Dedifferentiated amniotic fluid mesenchymal stem cell (primary cell): Measurements from ENCODE around the gene PRDM1.

ENCODE experiments used
- DNase-seq: peaks from one replicate; pipeline ENCODE4 v3.0.0-alpha.2; 2016; ENCODE audit errors: extremely low spot score

Gene PRDM1

GRCh38 chr6:106085984-106086813 is at the start of gene PRDM1:
PRDM1 (plus strand) TSS chr6:106086336; CDS start chr6:106086554, 218 bp downstream.
- DNase-seq: no peak

DNA sequence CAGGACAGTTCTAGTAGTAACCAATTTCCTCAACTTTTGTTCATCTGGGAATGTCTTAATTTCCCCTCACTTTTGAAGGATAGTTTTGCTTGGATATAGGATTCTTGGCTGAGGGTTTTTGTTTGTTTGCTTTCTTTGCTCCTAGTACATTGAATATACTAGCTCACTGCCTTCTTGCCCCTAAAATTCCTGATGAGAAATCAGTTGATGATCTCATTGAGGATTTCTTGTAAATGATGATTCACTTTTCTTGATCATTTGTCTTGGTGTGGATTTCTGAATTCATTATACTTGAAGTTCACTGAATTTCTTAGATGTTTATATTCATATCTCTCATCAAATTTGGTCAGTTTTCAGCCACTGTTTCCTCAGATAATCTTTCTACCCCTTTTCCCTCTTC is 49.1 kb upstream of the PRDM1 start:
- no peak for DNase-seq

- no peak for DNase-seq
Observed at GRCh38 chr6:106039897-106040592, 46.1 kb upstream of the PRDM1 start.

DNA sequence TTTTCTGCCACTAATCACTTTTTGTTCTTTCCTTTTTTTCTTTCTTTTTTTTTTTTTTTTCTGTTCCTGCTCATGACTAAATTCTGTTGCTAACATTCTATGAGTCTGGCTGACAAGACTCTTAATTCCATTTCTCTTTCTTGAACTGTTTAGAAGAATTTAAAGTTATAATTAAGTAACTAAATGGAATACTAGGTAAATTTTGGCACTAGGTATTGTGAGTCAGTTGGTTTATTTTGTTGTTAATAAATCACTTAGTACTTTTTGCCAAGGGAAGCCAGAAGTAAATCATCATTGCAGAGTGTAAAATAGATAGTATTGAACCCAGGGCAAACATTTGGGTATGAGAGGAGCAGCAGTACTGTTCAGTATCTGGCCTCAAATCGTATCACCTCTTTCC is 42.0 kb upstream of the PRDM1 start:
- no peak for DNase-seq

DNA sequence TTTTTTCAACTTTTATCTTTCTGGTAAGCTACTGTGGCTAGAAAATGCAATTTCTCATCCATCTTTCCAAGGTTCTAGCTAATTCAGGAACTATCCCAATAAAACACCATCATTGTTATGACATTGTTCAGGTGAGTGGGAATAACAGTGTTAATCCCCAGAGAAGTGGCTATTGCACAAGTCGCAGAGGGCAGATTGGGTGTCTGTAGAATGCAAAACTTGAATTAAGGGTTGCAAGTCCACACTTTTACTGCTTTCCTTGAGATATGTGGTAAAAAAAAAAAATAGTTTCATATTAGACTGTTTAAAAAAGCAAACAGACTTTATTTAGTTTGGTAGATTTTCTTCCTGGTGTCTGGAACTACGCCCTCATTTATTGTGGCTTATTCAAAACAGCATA is 41.1 kb upstream of the PRDM1 start:
- DNase-seq: no peak

DNA sequence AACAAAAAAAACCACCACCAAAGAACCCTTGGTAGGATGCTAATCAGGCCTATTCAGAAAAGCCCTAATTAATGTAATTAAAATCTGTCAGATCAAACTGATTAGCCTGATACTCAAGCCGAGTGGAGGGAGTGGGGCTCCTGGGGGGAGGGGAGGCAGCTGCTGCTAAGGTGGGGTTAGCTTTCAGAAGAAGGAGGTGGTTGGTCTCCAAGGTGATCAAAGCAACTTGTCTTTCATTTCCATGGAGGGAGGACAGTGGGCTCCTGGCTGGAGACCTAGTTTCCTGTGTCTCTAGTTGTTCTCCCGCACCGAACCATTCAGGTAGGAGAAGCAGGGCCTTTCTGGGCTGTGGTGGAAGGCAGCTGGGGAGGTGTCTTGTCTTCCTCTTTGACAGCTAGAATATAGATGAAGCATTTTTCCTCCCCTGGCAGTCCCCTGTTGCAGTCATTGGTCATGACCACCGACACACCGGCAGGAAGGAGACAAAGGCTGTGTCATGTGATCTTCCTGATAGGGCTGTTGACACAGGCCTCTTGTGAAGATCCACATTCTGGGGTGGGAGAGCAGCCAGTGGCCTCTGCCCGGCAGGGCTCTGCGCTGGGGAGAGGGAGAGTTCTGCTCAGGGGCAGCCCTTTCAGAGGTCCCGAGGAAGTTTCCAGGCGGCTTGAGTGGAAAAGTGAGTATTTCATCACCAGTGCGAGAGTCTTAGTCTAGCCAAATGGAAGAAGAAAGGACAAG is 39.9 kb upstream of the PRDM1 start:
- no peak for DNase-seq

GRCh38 chr6:106046854-106047200 is 39.3 kb upstream of the PRDM1 start:
- DNase-seq: no peak

- no peak for DNase-seq
Observed at GRCh38 chr6:106048336-106048735, 37.8 kb upstream of the PRDM1 start.

DNA sequence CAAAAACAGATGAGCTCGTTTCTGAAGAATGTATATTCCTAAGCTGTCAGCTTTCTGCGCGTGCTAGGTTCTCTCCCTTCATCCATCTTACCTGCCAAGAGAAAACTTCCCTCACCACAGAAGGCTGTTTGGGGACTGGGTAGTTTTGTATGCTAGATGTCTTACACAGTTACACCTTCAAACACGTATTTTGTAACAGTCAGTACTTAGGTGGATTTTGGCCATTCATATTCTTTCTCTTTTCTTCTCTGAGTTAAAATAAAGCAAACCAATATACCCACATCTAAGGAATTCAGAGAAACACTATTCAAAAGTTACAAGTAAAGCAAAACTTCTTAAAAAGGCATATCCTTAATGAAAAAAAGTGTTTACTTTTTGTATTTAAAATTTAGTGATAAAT is 35.6 kb upstream of the PRDM1 start:
- DNase-seq: no peak

DNA sequence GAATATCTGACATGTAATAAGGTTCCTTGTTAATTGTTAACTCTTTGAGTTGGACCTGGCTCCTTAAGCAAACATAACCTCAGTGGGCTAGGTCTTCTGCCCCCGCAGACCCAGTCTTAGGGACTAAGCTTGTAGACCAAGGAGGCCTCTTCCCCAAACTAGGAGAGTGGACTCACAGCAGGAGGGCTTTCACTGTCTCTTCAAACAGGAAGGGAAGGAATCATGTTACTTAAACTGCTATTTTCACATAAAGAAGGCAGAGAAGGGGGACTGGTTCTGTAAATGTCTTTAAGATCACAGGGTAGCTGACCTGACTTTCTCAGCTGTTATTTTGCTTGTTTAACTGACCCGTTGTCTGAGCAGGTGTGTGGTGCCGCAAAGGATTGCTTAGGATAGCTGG is 34.9 kb upstream of the PRDM1 start:
- no peak for DNase-seq

DNA sequence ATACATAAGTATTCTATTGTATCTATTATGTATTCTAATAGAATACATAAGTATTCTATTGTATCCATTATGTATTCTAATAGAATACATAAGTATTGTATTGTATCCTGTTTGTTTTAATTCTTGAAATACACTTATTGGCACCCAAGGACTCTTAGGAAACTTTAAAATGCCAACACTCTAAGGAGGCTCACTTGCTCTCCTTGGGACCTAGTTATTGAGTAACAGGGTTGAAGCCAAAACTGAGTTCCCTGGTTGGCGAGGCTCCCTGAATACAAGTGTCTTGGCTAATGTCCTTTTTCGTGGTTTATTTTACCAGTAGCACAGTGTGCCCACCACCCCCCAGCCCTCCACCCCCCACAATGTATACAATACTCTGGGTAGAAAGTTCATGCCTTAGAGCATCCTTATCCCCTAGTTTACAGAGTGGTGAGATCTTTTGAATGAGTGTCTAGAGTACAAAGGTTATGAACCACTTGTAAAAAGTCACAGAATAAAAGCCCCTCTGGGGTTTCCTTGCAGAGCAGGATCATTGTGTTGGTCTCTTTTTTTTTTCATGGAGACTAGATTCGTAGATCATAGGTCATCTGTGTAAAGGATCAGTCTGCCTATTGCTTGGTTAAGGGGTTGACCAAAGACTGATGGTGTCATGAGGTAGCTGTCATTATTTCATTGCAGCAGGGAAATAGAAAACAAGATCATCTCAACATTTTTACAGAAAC is 32.5 kb upstream of the PRDM1 start:
- no peak for DNase-seq

- no peak for DNase-seq
Observed at GRCh38 chr6:106055489-106055888, 30.6 kb upstream of the PRDM1 start.

GRCh38 chr6:106056060-106056745 is 29.9 kb upstream of the PRDM1 start:
- DNase-seq: no peak

DNA sequence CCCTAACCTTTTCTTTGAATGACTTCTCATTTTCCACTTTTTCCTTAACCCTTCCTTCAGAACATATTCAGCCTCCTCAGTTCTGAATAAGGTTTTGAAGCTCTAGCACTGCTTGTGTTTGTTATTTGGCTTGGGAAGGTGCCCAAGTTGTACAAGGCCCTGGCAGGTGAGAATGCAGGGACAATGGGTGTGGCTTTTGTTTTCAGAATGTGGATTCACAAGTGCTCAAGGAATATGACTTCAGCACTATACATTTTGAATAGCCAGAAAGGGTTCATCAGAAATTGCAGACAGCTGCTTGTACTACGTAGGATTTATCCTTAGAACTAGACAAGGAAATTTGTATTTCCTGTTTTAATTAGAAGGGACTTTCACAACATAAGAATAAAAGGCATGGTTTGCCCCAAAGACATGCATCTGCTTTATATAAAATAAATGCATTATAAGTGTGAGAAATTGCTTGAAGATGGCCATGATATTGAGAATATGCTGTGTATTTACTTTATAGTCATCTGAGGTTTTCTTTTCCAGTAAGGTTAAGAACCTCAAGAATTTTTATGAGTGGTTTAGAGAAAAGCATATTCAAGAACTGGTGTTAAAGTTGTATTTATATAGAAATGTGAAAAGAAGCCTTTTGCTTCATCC is 29.3 kb upstream of the PRDM1 start:
- no peak for DNase-seq

DNA sequence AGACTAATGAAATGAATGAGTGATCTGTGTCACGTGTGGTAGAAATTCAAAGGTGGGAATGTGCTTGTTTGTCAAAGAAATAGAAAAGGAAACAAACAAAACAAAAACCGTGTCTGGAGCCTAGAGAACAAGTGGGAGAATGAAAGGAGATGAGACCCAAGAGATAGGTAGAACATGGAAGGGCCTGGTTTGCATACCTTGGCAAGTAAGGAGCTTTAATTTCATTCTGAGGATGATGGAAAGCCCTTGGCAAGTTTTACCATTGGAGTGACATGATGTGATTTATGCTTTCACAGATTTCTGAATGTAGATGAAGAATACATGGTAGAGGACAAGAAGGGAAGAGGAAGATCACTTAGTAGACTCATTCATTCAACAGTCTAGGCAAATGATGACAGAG is 26.8 kb upstream of the PRDM1 start:
- DNase-seq: no peak

DNA sequence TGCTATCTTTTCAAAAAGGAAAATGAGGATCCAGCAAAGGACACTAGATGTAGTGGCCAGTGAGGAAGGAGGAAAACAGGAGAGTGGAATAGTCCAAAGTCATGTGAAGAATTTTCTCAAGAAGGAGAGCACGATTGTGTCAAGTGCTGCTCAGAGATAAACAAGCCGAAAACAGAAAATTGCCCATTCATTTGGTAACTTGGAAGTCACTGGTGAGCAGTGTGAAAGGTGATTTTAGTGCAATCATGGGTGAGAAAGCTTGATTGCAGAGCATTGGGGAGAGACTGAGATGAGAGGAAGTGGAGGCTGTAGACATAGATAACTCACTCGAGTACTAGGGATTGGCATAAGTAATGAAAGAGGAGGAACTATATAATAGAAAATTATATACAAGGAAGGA is 26.0 kb upstream of the PRDM1 start:
- no peak for DNase-seq

GRCh38 chr6:106063448-106063850 is 22.7 kb upstream of the PRDM1 start:
- no peak for DNase-seq

DNA sequence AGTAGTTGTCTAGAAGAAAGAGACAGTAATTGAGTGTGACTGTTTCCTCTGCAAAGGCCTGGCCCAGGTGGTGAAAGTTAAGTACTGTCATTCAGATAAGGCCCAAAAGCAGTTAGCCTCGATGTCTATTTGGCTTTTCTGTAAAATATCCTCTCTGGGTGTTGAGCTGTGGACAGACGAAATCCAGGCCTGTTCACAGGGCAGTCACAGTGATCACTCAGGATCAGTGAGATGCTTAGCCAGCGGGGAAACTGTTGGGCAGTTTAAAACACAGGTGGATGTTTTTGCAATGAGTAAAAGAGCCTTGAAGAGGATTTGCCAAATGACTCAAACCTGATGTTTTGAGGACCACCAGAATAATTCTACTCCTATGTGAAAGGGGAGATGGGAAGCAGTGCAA is 22.0 kb upstream of the PRDM1 start:
- DNase-seq: no peak

- DNase-seq: no peak
Observed at GRCh38 chr6:106064756-106065155, 21.4 kb upstream of the PRDM1 start.

DNA sequence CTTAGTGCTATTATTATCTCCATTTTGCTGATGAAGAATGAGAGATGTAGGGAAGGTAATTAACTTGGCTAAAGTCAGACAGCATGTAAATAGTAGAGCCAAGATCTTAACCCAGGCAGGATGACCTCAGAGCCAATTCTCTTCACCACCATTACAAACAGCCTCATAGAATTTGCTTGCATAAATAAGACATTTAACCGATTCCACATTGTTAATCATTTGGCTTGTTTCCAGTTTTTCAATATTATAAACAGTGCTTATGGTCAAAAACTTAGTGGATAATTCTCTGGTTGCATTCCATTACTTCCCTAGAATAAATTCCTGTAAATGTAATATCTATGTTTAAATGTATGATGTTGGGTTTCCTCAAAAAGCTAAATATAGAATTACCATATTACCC is 19.1 kb upstream of the PRDM1 start:
- DNase-seq: no peak

- peak; percentile 70 for DNase-seq
Observed at GRCh38 chr6:106069478-106069877, 16.7 kb upstream of the PRDM1 start.
